RWPE2 (cell line): ENCODE results near the gene LYAR.

Experiments
- ATAC-seq: fragments of 200-7000 bp; cut with Tn5 transposase; 3 replicates; pipeline ENCODE4 v1.9.1; 2021; ENCODE audit warnings: low read depth
- DNase-seq: peaks from one replicate; pipeline ENCODE4 v3.0.0-alpha.2; 2020; ENCODE audit warnings: low spot score
- H3K27ac ChIP-seq: fragments of 450-650 bp; 2 replicates; pipeline ENCODE4 v1.5.1; 2017; ENCODE audit warnings: mild to moderate bottlenecking; ENCODE audit not compliant: poor library complexity, severe bottlenecking
- H3K27me3 ChIP-seq: fragments of 250-450 bp; sonication (Bioruptor Pico); 2 replicates; pipeline ENCODE4 v1.5.1; 2021; ENCODE audit warnings: mild to moderate bottlenecking, moderate library complexity; ENCODE audit not compliant: insufficient read depth, poor library complexity, severe bottlenecking
- H3K36me3 ChIP-seq: fragments of 250-450 bp; sonication (Bioruptor Pico); 2 replicates; pipeline ENCODE4 v1.5.1; 2020; ENCODE audit warnings: low read depth, mild to moderate bottlenecking, moderate library complexity
- H3K4me1 ChIP-seq: fragments of 250-450 bp; sonication (Bioruptor Pico); 2 replicates; pipeline ENCODE4 v1.5.1; 2021; ENCODE audit warnings: mild to moderate bottlenecking, moderate library complexity; ENCODE audit not compliant: insufficient read depth, poor library complexity, severe bottlenecking
- H3K4me3 ChIP-seq: fragments of 250-450 bp; sonication (Bioruptor Pico); 2 replicates; pipeline ENCODE4 v1.5.1; 2021; ENCODE audit warnings: mild to moderate bottlenecking, moderate library complexity; ENCODE audit not compliant: severe bottlenecking
- H3K9me3 ChIP-seq: fragments of 250-450 bp; sonication (Bioruptor Pico); 2 replicates; pipeline ENCODE4 v1.5.1; 2021; ENCODE audit warnings: mild to moderate bottlenecking, moderate library complexity; ENCODE audit not compliant: severe bottlenecking
- CTCF ChIP-seq: fragments of 450-650 bp; IDR thresholded peaks from one replicate; pipeline ENCODE4 v1.5.1; 2017; ENCODE audit warnings: mild to moderate bottlenecking, moderate library complexity; ENCODE audit not compliant: poor library complexity, severe bottlenecking

The LYAR gene

GRCh38 chr4:4302416-4302815, 12.5 kb upstream of the LYAR start:
- Histone ChIP-seq H3K9me3 (no peaks in the 10 kb centered on the region), H3K4me1 (no peaks in the 10 kb centered on the region), H3K4me3 (no peak overlapping the region), H3K27me3 (no peaks in the 10 kb centered on the region), H3K27ac (no peak overlapping the region), H3K36me3 (peaks cover 31% of the 10 kb centered on the region)
- no peak for DNase-seq
- no peak for TF ChIP-seq CTCF
- peak; percentile 56; the same call in 2 of the 3 replicates for ATAC-seq

GRCh38 chr4:4302001-4302400, 12.0 kb upstream of the LYAR start:
- no peak overlapping the region for H3K4me3 ChIP-seq
- no peak for ATAC-seq
- DNase-seq, result no peak
- no peak overlapping the region for H3K27ac ChIP-seq
- peaks cover 31% of the 10 kb centered on the region for H3K36me3 ChIP-seq
- no peak for TF ChIP-seq CTCF
- H3K27me3 ChIP-seq, result no peaks in the 10 kb centered on the region
- H3K9me3 ChIP-seq, result no peaks in the 10 kb centered on the region
- H3K4me1 ChIP-seq, result no peaks in the 10 kb centered on the region

- no peak for ATAC-seq
- Histone ChIP-seq H3K9me3 (no peaks in the 10 kb centered on the region), H3K4me3 (no peak overlapping the region), H3K4me1 (no peaks in the 10 kb centered on the region), H3K27ac (no peak overlapping the region), H3K27me3 (no peaks in the 10 kb centered on the region), H3K36me3 (peaks cover 31% of the 10 kb centered on the region)
- no peak for TF ChIP-seq CTCF
- DNase-seq, result no peak
These were observed 9.1 kb upstream of the LYAR start for GRCh38 chr4:4299006-4299405.

- Histone ChIP-seq H3K27me3 (no peaks in the 10 kb centered on the region), H3K4me3 (no peak overlapping the region), H3K4me1 (peaks cover 2% of the 10 kb centered on the region), H3K9me3 (no peaks in the 10 kb centered on the region), H3K27ac (no peak overlapping the region), H3K36me3 (peaks cover 7% of the 10 kb centered on the region)
- ATAC-seq (no peak), DNase-seq (no peak)
- TF ChIP-seq CTCF, result no peak
These were observed 6.4 kb upstream of the LYAR start for GRCh38 chr4:4296283-4296846.

- Histone ChIP-seq H3K9me3 (no peaks in the 10 kb centered on the region), H3K4me1 (peaks cover 6% of the 10 kb centered on the region), H3K36me3 (no peaks in the 10 kb centered on the region), H3K27ac (no peak overlapping the region), H3K4me3 (no peak overlapping the region), H3K27me3 (no peaks in the 10 kb centered on the region)
- ATAC-seq (no peak), DNase-seq (no peak)
- TF ChIP-seq CTCF, result no peak
These were observed 3.3 kb upstream of the LYAR start for GRCh38 chr4:4293279-4293678.
